RWPE2 (cell line): Measurements from ENCODE around the gene VAV3.

Source experiments
- ATAC-seq: fragments of 200-7000 bp; cut with Tn5 transposase; 3 replicates; pipeline ENCODE4 v1.9.1; 2021; ENCODE audit warnings: low read depth
- DNase-seq: peaks from one replicate; pipeline ENCODE4 v3.0.0-alpha.2; 2020; ENCODE audit warnings: low spot score
- H3K27ac ChIP-seq: fragments of 450-650 bp; 2 replicates; pipeline ENCODE4 v1.5.1; 2017; ENCODE audit warnings: mild to moderate bottlenecking; ENCODE audit not compliant: poor library complexity, severe bottlenecking
- H3K27me3 ChIP-seq: fragments of 250-450 bp; sonication (Bioruptor Pico); 2 replicates; pipeline ENCODE4 v1.5.1; 2021; ENCODE audit warnings: mild to moderate bottlenecking, moderate library complexity; ENCODE audit not compliant: insufficient read depth, poor library complexity, severe bottlenecking
- H3K36me3 ChIP-seq: fragments of 250-450 bp; sonication (Bioruptor Pico); 2 replicates; pipeline ENCODE4 v1.5.1; 2020; ENCODE audit warnings: low read depth, mild to moderate bottlenecking, moderate library complexity
- H3K4me1 ChIP-seq: fragments of 250-450 bp; sonication (Bioruptor Pico); 2 replicates; pipeline ENCODE4 v1.5.1; 2021; ENCODE audit warnings: mild to moderate bottlenecking, moderate library complexity; ENCODE audit not compliant: insufficient read depth, poor library complexity, severe bottlenecking
- H3K4me3 ChIP-seq: fragments of 250-450 bp; sonication (Bioruptor Pico); 2 replicates; pipeline ENCODE4 v1.5.1; 2021; ENCODE audit warnings: mild to moderate bottlenecking, moderate library complexity; ENCODE audit not compliant: severe bottlenecking
- H3K9me3 ChIP-seq: fragments of 250-450 bp; sonication (Bioruptor Pico); 2 replicates; pipeline ENCODE4 v1.5.1; 2021; ENCODE audit warnings: mild to moderate bottlenecking, moderate library complexity; ENCODE audit not compliant: severe bottlenecking
- CTCF ChIP-seq: fragments of 450-650 bp; IDR thresholded peaks from one replicate; pipeline ENCODE4 v1.5.1; 2017; ENCODE audit warnings: mild to moderate bottlenecking, moderate library complexity; ENCODE audit not compliant: poor library complexity, severe bottlenecking

Gene VAV3

GRCh38 chr1:107964336-107965109 is 457 bp downstream of the VAV3 start:
- Histone ChIP-seq H3K4me1 (peaks cover 4% of the 10 kb centered on the region), H3K9me3 (no peaks in the 10 kb centered on the region), H3K4me3 (peak overlapping the region; percentile 52), H3K27ac (no peak overlapping the region), H3K27me3 (peaks cover 16% of the 10 kb centered on the region), H3K36me3 (no peaks in the 10 kb centered on the region)
- ATAC-seq (peak; percentile 47), DNase-seq (peak; percentile 62)
- no peak for TF ChIP-seq CTCF

- Histone ChIP-seq H3K9me3 (no peaks in the 10 kb centered on the region), H3K27ac (no peak overlapping the region), H3K4me3 (peak overlapping the region; percentile 52), H3K4me1 (peaks cover 4% of the 10 kb centered on the region), H3K36me3 (no peaks in the 10 kb centered on the region), H3K27me3 (peaks cover 16% of the 10 kb centered on the region)
- ATAC-seq (peak; percentile 46), DNase-seq (no peak)
- TF ChIP-seq CTCF = no peak
Measured at GRCh38 chr1:107963601-107964335, 1.2 kb downstream of the VAV3 start.

GRCh38 chr1:107963008-107963407 is 2.0 kb downstream of the VAV3 start:
- DNase-seq (no peak), ATAC-seq (no peak)
- TF ChIP-seq CTCF = no peak
- no peak overlapping the region for H3K4me3 ChIP-seq
- peaks cover 4% of the 10 kb centered on the region for H3K4me1 ChIP-seq
- peaks cover 16% of the 10 kb centered on the region for H3K27me3 ChIP-seq
- H3K9me3 ChIP-seq = no peaks in the 10 kb centered on the region
- H3K27ac ChIP-seq = no peak overlapping the region
- H3K36me3 ChIP-seq = no peaks in the 10 kb centered on the region

GRCh38 chr1:107954719-107955415 is 10.1 kb downstream of the VAV3 start:
- ATAC-seq = no peak
- Histone ChIP-seq H3K4me3 (no peak overlapping the region), H3K27me3 (no peaks in the 10 kb centered on the region), H3K4me1 (no peaks in the 10 kb centered on the region), H3K36me3 (no peaks in the 10 kb centered on the region), H3K9me3 (no peaks in the 10 kb centered on the region), H3K27ac (no peak overlapping the region)
- no peak for DNase-seq
- TF ChIP-seq CTCF = no peak
